Central memory CD8-positive, alpha-beta T cell (primary cell): Measurements from ENCODE around the gene FAM118A.
"Not testable (repeated sequence)": the region's sequence is repeated elsewhere in the genome, so short reads cannot be mapped to it uniquely, and the experiment has no call there.

Source experiments
- ATAC-seq: fragments of 150-1000 bp; cut with Tn5 transposase; replicated peaks from 2 replicates; pipeline ENCODE4 v1.10.0; 2022; ENCODE audit warnings: mild to moderate bottlenecking, moderate FRiP score, moderate number of reproducible peaks; ENCODE audit not compliant: poor library complexity, severe bottlenecking; ENCODE audit errors: extremely low read depth
- DNase-seq, 2 donors: peaks; one replicate each; pipeline ENCODE4 v3.0.0; 2021; ENCODE audit warnings: low spot score in 2 of 2
- H3K27ac Mint-ChIP-seq: one replicate; pipeline ENCODE4 v1.8.0; 2022; ENCODE audit warnings: low read depth, mild to moderate bottlenecking, moderate library complexity, mixed read lengths
- H3K27me3 Mint-ChIP-seq: one replicate; pipeline ENCODE4 v1.8.0; 2022; ENCODE audit warnings: mixed read lengths
- H3K36me3 Mint-ChIP-seq: one replicate; pipeline ENCODE4 v1.8.0; 2022; ENCODE audit warnings: mild to moderate bottlenecking, moderate library complexity, mixed read lengths; ENCODE audit not compliant: insufficient read depth
- H3K4me1 Mint-ChIP-seq: one replicate; pipeline ENCODE4 v1.8.0; 2022; ENCODE audit warnings: mixed read lengths
- H3K4me3 Mint-ChIP-seq: one replicate; pipeline ENCODE4 v1.8.0; 2022; ENCODE audit warnings: mild to moderate bottlenecking, moderate library complexity, mixed read lengths
- H3K9me3 Mint-ChIP-seq: one replicate; pipeline ENCODE4 v1.8.0; 2022; ENCODE audit warnings: mixed read lengths

FAM118A gene

GRCh38 chr22:45271667-45272201 lies 38.0 kb upstream of the FAM118A start:
- Mint-ChIP-seq H3K4me1 (peaks cover 13% of the 10 kb centered on the region), H3K27me3 (peaks cover 35% of the 10 kb centered on the region), H3K36me3 (peaks cover 2% of the 10 kb centered on the region), H3K9me3 (no peaks in the 10 kb centered on the region), H3K4me3 (no peak overlapping the region), H3K27ac (no peak overlapping the region)
- ATAC-seq (no peak), DNase-seq (no peak)

DNA sequence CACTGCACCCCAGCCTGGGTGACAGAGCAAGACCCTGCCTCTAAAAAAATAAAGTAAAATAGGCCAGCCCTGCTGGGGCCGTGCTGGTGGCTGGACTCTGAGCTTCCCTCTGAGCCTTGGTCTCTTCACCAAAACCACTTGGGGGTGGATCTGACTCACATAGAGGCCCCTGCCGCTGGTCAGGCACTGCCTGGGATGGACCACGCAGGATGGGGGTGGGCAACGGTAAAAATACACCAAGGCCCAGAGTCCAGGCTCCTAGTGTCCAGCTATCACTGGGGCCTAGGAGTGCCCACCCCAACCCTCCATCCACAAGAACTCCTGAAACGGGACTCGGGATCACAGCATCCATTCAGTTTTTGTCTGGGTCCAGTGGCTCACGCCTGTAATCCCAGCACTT lies 37.2 kb upstream of the FAM118A start:
- Mint-ChIP-seq H3K4me1 (peaks cover 13% of the 10 kb centered on the region), H3K27ac (no peak overlapping the region), H3K4me3 (no peak overlapping the region), H3K27me3 (peaks cover 35% of the 10 kb centered on the region), H3K36me3 (peaks cover 2% of the 10 kb centered on the region), H3K9me3 (no peaks in the 10 kb centered on the region)
- ATAC-seq (no peak), DNase-seq (no peak)

DNA sequence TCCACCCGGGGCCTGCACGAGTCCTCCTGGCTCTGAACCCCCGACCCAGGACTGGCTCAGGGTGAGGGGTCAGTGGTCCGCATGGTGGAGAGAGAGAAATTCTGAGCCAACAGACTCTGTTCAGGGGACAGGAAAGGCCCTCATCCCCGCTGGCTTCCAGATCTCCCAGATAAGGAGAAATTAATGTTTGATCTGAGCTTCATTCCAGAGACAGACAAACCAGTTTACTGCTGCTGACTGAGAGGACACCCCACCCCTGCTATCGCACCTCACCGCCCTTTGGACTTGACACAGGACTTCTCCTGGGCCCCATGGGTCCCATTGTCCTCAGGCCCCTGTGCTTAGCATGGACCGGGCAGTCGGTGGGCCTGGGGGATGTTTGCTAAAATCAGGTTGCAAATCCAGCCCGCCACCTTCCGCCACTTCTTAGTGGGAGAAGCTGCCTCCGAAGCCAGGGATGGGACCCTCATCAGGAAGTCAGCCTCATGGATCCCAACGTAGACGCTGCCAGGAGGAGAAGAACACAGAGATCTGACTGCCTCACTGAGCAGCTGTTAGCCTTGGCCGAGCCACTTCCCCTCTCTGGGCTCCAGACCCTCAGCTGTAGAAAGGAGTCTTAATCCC lies 36.2 kb upstream of the FAM118A start:
- peaks cover 2% of the 10 kb centered on the region for H3K36me3 Mint-ChIP-seq
- peaks cover 13% of the 10 kb centered on the region for H3K4me1 Mint-ChIP-seq
- H3K27ac Mint-ChIP-seq: no peak overlapping the region
- DNase-seq: no peak
- peaks cover 35% of the 10 kb centered on the region for H3K27me3 Mint-ChIP-seq
- ATAC-seq: no peak
- no peaks in the 10 kb centered on the region for H3K9me3 Mint-ChIP-seq
- no peak overlapping the region for H3K4me3 Mint-ChIP-seq

DNA sequence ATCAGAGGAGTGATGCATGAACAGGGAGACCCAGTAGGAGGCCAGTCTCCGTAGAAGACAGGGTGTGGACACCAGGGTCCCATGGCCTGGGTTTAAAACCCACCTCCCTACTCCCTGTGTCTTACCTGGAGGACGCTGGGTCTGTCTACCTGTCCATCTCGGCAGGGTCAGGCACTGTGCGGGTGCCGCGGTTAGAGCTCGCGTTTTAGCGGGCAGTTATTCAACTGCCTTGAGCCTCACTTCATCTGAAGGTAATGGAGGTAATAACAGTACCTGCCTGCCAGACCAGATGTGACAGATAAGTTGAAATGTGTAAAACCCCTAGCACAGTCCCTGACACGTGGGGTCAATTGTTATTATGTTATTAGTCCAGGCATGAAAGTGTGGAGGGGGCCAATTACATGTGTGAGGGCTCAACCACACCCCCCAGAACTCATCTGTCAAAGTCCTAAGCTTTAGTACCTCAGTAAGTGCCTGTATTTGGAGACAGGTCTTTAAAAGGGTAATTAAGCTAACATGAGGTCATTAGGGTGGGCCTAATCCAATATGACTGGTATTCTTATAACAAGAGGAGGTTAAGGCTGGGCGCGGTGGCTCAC lies 33.1 kb upstream of the FAM118A start:
- H3K36me3 Mint-ChIP-seq: no peaks in the 10 kb centered on the region
- H3K4me3 Mint-ChIP-seq: no peak overlapping the region
- H3K9me3 Mint-ChIP-seq: no peaks in the 10 kb centered on the region
- ATAC-seq: no peak
- H3K27ac Mint-ChIP-seq: no peak overlapping the region
- DNase-seq: no peak
- peaks cover 26% of the 10 kb centered on the region for H3K27me3 Mint-ChIP-seq
- H3K4me1 Mint-ChIP-seq: no peaks in the 10 kb centered on the region

DNA sequence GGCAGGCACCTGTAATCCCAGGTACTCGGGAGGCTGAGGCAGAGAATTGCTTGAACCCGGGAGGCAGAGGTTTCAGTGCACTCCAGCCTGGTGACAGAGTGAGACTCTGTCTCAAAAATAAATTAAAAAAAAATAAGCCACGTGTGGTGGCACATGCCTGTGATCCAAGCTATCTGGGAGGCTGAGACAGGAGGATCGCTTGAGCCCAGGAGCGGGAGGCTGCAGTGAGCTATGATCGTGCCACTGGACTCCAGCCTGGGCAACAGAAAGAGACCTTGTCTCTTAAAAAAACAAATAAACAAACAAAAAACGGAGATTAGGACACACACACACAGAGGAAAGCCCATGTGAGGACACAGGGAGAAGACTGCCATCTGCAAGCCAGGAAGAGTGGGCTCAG lies 32.0 kb upstream of the FAM118A start:
- H3K27ac Mint-ChIP-seq, ATAC-seq, H3K4me3 Mint-ChIP-seq, H3K4me1 Mint-ChIP-seq, H3K36me3 Mint-ChIP-seq, DNase-seq, H3K9me3 Mint-ChIP-seq: not testable (repeated sequence)
- peaks cover 29% of the 10 kb centered on the region for H3K27me3 Mint-ChIP-seq

- Mint-ChIP-seq H3K4me3 (no peak overlapping the region), H3K27ac (no peak overlapping the region), H3K4me1 (no peaks in the 10 kb centered on the region), H3K9me3 (no peaks in the 10 kb centered on the region), H3K27me3 (peaks cover 31% of the 10 kb centered on the region), H3K36me3 (no peaks in the 10 kb centered on the region)
- DNase-seq (no peak), ATAC-seq (no peak)
Observed at GRCh38 chr22:45278125-45278524, 31.6 kb upstream of the FAM118A start.

GRCh38 chr22:45280587-45280980 lies 29.1 kb upstream of the FAM118A start:
- DNase-seq: no peak
- ATAC-seq: no peak
- Mint-ChIP-seq H3K4me1 (no peaks in the 10 kb centered on the region), H3K27me3 (peaks cover 44% of the 10 kb centered on the region), H3K36me3 (no peaks in the 10 kb centered on the region), H3K27ac (no peak overlapping the region), H3K9me3 (no peaks in the 10 kb centered on the region), H3K4me3 (no peak overlapping the region)

DNA sequence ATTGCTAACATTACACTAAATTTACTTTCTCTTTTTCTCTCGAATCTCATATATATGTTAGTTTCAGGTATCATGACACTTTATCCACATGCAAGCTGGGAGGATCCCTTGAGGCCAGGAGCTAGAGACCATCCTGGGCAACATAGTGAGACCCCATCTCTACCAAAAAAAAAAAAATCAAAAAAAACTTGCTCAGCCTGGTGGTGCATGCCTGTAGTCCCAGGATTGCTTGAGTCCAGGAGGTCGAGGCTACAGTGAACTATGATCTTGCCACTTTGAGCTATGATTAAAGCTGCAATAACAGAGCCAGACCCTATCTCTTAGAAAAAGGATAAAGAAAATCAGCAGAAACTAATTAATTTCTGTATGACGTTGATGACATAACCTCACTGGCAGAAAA lies 28.7 kb upstream of the FAM118A start:
- Mint-ChIP-seq H3K4me3 (no peak overlapping the region), H3K36me3 (no peaks in the 10 kb centered on the region), H3K27ac (no peak overlapping the region), H3K4me1 (no peaks in the 10 kb centered on the region), H3K9me3 (no peaks in the 10 kb centered on the region), H3K27me3 (peaks cover 48% of the 10 kb centered on the region)
- no peak for ATAC-seq
- no peak for DNase-seq

GRCh38 chr22:45284705-45285262 lies 24.9 kb upstream of the FAM118A start, which contains the start of gene UPK3A:
UPK3A (plus strand) TSS chr22:45284949; CDS start chr22:45285014, 65 bp downstream.
- ATAC-seq: peak; percentile 91
- Mint-ChIP-seq H3K4me3 (no peak within 1 kb of the TSS), H3K4me1 (no peaks in the 10 kb centered on the region), H3K27me3 (peaks cover 48% of the 10 kb centered on the region), H3K27ac (no peak within 1 kb of the TSS), H3K9me3 (no peaks in the 10 kb centered on the region), H3K36me3 (no peaks in the 10 kb centered on the region)
- no peak for DNase-seq

- Mint-ChIP-seq H3K9me3 (no peaks in the 10 kb centered on the region), H3K4me1 (no peaks in the 10 kb centered on the region), H3K27ac (no peak overlapping the region), H3K36me3 (no peaks in the 10 kb centered on the region), H3K4me3 (no peak overlapping the region), H3K27me3 (peaks cover 48% of the 10 kb centered on the region)
- no peak for DNase-seq
- ATAC-seq: no peak
Observed at GRCh38 chr22:45285263-45286058, 24.3 kb upstream of the FAM118A start.

DNA sequence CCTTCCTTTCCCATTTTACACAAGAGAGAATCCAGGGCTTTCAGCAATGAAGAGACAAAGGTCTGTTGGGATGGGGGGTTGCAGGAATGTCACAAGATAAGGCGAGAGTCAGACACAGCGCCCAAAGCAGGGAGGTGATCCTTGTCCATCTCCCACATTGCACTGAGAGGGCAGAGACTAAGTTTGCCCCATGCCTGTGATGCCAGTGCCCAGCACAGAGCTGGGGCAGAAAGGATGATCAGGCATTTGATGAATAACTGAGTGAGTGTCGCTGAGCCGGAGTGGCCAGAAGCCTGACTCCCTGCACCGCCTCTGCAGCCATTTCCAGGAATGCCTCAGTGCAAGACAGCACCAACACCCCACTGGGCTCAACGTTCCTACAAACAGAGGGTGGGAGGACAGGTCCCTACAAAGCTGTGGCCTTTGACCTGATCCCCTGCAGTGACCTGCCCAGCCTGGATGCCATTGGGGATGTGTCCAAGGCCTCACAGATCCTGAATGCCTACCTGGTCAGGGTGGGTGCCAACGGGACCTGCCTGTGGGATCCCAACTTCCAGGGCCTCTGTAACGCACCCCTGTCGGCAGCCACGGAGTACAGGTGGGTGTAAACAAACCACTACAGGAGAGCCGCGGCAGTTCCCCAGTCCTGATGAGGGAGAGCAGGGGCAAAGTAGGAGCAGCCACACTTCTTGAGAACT lies 22.7 kb upstream of the FAM118A start:
- ATAC-seq: no peak
- no peaks in the 10 kb centered on the region for H3K9me3 Mint-ChIP-seq
- no peaks in the 10 kb centered on the region for H3K36me3 Mint-ChIP-seq
- DNase-seq: no peak
- H3K27ac Mint-ChIP-seq: no peak overlapping the region
- peaks cover 37% of the 10 kb centered on the region for H3K27me3 Mint-ChIP-seq
- H3K4me1 Mint-ChIP-seq: no peaks in the 10 kb centered on the region
- no peak overlapping the region for H3K4me3 Mint-ChIP-seq

GRCh38 chr22:45290410-45290936 lies 19.3 kb upstream of the FAM118A start:
- H3K36me3 Mint-ChIP-seq: peaks cover 2% of the 10 kb centered on the region
- no peak overlapping the region for H3K4me3 Mint-ChIP-seq
- DNase-seq (no peak), ATAC-seq (no peak)
- peaks cover 6% of the 10 kb centered on the region for H3K27me3 Mint-ChIP-seq
- H3K27ac Mint-ChIP-seq: no peak overlapping the region
- no peaks in the 10 kb centered on the region for H3K4me1 Mint-ChIP-seq
- H3K9me3 Mint-ChIP-seq: no peaks in the 10 kb centered on the region
